ENCODE measurements around the gene IER3. TPM values are rescaled to one million over a fixed set of nuclear protein-coding genes. Genes with fewer than 3 reads are reported as not detected.

The IER3 gene, protein sequence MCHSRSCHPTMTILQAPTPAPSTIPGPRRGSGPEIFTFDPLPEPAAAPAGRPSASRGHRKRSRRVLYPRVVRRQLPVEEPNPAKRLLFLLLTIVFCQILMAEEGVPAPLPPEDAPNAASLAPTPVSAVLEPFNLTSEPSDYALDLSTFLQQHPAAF
- 1 to 10 TPM in 3 of 4 donors, under 1 TPM in 1; 0.24 to 2.0 (median 1.4) TPM for total RNA-seq

DNA sequence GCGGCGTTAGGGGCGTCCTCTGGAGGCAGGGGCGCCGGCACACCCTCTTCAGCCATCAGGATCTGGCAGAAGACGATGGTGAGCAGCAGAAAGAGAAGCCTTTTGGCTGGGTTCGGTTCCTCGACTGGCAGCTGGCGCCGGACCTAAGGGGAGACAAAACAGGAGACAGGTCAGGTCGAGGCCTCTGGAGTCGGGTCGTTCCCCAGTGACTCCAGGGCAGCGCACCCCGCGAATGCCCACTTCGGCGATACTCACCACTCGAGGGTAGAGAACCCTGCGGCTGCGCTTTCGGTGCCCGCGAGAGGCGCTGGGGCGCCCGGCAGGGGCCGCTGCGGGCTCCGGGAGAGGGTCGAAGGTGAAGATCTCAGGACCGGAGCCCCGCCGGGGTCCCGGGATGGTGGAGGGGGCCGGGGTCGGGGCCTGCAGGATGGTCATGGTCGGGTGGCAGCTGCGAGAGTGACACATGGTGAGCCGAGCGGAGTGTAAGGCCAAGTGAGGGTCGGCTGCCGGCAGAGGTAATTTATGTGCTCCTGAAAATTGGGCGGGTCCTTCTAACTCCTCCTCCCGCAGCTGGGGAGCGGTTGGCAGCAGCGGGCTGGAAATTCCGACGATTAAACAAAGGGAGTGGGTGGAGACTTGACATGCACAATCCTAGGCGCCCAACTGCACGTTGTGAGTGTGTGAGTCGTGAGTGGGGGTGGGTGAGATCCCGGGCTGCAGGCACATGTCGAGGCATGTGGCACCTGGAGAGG is at the start of gene IER3:
TSS of gene IER3 (minus strand) at position 494 of the 752 bp plus-strand sequence. CDS start at position 465, 29 bp downstream.
- in situ Hi-C loops (cut with MboI; ENCODE audit: low sequenced_read_pairs in 4 of 4), result loop anchor here in 3 of 4 donors (10.0 to 25.0 kb wide), 3 partner anchors 81 to 143 kb away; partner anchors contain the start of gene DDR1 (in 1 of the 3)
- H3K4me3 ChIP-seq, result peak within 1 kb of the TSS; percentile 63 to 83 (median 74)
- TF ChIP-seq, protein P1, sequence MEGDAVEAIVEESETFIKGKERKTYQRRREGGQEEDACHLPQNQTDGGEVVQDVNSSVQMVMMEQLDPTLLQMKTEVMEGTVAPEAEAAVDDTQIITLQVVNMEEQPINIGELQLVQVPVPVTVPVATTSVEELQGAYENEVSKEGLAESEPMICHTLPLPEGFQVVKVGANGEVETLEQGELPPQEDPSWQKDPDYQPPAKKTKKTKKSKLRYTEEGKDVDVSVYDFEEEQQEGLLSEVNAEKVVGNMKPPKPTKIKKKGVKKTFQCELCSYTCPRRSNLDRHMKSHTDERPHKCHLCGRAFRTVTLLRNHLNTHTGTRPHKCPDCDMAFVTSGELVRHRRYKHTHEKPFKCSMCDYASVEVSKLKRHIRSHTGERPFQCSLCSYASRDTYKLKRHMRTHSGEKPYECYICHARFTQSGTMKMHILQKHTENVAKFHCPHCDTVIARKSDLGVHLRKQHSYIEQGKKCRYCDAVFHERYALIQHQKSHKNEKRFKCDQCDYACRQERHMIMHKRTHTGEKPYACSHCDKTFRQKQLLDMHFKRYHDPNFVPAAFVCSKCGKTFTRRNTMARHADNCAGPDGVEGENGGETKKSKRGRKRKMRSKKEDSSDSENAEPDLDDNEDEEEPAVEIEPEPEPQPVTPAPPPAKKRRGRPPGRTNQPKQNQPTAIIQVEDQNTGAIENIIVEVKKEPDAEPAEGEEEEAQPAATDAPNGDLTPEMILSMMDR (IDR thresholded peaks at IDR 0.05 in 4 of 5, conservative IDR thresholded peaks at IDR 0.05 in 1 of 5), result peak; percentile 74 to 88 (median 80)
- TF ChIP-seq POLR2A (IDR thresholded peaks at IDR 0.05), result peak; percentile 69 to 84

DNA sequence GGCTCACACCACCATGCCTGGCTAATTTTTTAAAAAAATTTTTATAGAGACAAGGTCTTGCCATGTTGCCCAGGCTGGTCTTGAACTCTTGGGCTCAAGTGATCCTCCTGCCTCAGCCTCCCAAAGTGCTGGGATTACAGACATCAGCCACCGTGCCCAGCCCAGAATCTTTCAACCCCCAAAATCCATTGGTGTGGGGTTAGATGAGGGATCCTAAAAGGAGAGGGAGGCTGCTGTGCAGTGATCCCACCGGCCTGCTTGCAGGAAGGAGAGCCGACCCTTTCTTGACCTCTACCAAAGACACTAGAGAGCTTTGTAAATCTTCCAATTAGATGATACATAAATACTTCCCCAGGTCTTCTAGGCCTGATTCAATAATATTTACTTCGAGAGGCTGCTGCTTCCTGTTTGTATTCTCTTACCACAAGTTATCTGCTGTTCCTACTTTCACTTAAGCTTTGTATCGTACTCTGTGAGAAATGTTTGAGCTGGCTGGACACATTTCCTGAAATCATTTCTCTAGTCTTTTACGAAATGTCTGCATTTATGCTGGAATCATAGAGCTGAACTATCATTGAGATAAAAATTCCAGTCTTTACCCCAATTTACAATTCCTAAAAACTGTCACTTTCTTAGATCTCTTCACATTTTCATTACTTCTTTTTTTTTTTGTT is 49.3 kb upstream of the IER3 start:
- peak in 1 of 2 donors; percentile 51 for ATAC-seq
- H3K4me3 ChIP-seq, result no peak overlapping the region
- no peaks in the 10 kb centered on the region for H3K27me3 ChIP-seq
- no peaks in the 10 kb centered on the region for H3K9me3 ChIP-seq
- in situ Hi-C loops (cut with MboI; ENCODE audit: low sequenced_read_pairs in 4 of 4) (no loop called here), intact Hi-C loops (cut with DNase I; ENCODE audit: low total_unique reads) (no loop called here)
- DNase-seq, result no peak
- H3K27ac ChIP-seq, result peak overlapping the region; percentile 13 to 58 (median 25)
- H3K4me1 ChIP-seq, result no peaks in the 10 kb centered on the region
- TF ChIP-seq, protein P1 (IDR thresholded peaks at IDR 0.05 in 4 of 5, conservative IDR thresholded peaks at IDR 0.05 in 1 of 5), result no peak
- TF ChIP-seq POLR2A (IDR thresholded peaks at IDR 0.05), result no peak
- no peaks in the 10 kb centered on the region for H3K36me3 ChIP-seq

More for the DNA sequence above, at the start of gene IER3:
- H3K27me3 ChIP-seq, result no peaks in the 10 kb centered on the region
- intact Hi-C loops (cut with DNase I; ENCODE audit: low total_unique reads), result loop anchor here (1.0 to 10.0 kb wide), 6 partner anchors 39 to 343 kb away; partner anchors contain the start of gene VARS2
- no peaks in the 10 kb centered on the region for H3K9me3 ChIP-seq
- peaks cover 0 to 19% of the 10 kb centered on the region in 2 donors for H3K36me3 ChIP-seq
- peaks cover 16 to 22% of the 10 kb centered on the region in 2 donors for H3K4me1 ChIP-seq
- peak within 1 kb of the TSS; percentile 86 to 94 (median 86) for H3K27ac ChIP-seq
- DNase-seq (peak; percentile 54 to 65), ATAC-seq (peak; percentile 47 to 51)

- in situ Hi-C loops (cut with MboI; ENCODE audit: low sequenced_read_pairs in 4 of 4), result no loop called here
- no peak for DNase-seq
- ATAC-seq, result no peak
- Histone ChIP-seq H3K27ac (no peak overlapping the region), H3K36me3 (no peaks in the 10 kb centered on the region), H3K9me3 (no peaks in the 10 kb centered on the region), H3K4me3 (no peak overlapping the region), H3K27me3 (no peaks in the 10 kb centered on the region), H3K4me1 (no peaks in the 10 kb centered on the region)
- no peak for TF ChIP-seq POLR2A (IDR thresholded peaks at IDR 0.05)
- TF ChIP-seq, protein P1 (IDR thresholded peaks at IDR 0.05 in 4 of 5, conservative IDR thresholded peaks at IDR 0.05 in 1 of 5), result no peak
- intact Hi-C loops (cut with DNase I; ENCODE audit: low total_unique reads), result no loop called here
These were observed 48.4 kb upstream of the IER3 start for GRCh38 chr6:30792786-30793185.

DNA sequence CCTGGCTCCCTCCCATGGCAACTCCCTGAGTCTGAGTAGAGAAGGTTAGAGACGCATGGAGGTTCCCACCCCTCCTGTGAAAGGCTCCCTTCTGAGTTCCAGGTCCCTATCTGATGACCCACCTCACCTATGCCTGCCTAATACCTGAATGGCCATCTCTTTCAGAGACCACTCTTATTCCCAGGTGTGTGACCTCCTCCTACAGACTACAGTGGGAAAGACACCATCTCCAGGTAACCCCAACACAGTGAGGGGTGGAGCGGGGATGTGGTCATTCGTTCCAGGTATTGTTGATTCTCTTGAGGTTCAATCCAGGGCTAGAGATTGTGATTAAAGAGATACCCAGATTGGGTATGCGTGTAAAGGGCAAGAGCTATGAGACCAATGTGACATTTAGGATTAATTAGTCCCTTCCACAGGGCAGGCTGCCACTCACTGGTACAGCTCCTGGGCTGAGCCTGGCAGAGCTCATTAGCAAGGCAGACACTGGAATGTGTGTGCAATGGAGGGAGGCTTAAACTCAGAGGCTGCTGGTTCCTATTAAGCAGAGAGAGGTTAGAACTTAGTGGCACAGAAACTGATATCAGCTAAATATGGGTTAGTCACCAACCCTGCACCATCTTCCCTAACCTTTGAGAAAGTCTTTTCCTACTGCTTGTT is 46.5 kb upstream of the IER3 start:
- no peaks in the 10 kb centered on the region for H3K4me1 ChIP-seq
- ATAC-seq, result no peak
- intact Hi-C loops (cut with DNase I; ENCODE audit: low total_unique reads) (no loop called here), in situ Hi-C loops (cut with MboI; ENCODE audit: low sequenced_read_pairs in 4 of 4) (no loop called here)
- H3K27ac ChIP-seq, result no peak overlapping the region
- no peaks in the 10 kb centered on the region for H3K9me3 ChIP-seq
- no peaks in the 10 kb centered on the region for H3K27me3 ChIP-seq
- TF ChIP-seq, protein P1 (IDR thresholded peaks at IDR 0.05 in 4 of 5, conservative IDR thresholded peaks at IDR 0.05 in 1 of 5), result no peak
- TF ChIP-seq POLR2A (IDR thresholded peaks at IDR 0.05), result no peak
- no peaks in the 10 kb centered on the region for H3K36me3 ChIP-seq
- no peak overlapping the region for H3K4me3 ChIP-seq
- no peak for DNase-seq

Data from gastrocnemius medialis (tissue), 4 donors.